HEK293 (cell line): ENCODE measurements around the gene CSTPP1.

ENCODE experiments used
- SP2 ChIP-seq: fragments of 450-650 bp; formaldehyde crosslinking; IDR thresholded peaks from 2 replicates; pipeline ENCODE4 v1.5.1; 2016; ENCODE audit warnings: missing biosample characterization, missing genetic modification characterization
- YY1 ChIP-seq: fragments of 450-650 bp; formaldehyde crosslinking; IDR thresholded peaks from 2 replicates; pipeline ENCODE4 v1.5.1; 2018; ENCODE audit warnings: missing biosample characterization, missing genetic modification characterization
- ZNF121 ChIP-seq: fragments of 450-650 bp; formaldehyde crosslinking; IDR thresholded peaks from 2 replicates; pipeline ENCODE4 v1.5.1; 2016; ENCODE audit warnings: missing biosample characterization, missing genetic modification characterization
- ZNF548 ChIP-seq: fragments of 450-650 bp; formaldehyde crosslinking; IDR thresholded peaks from 2 replicates; pipeline ENCODE4 v1.5.1; 2016; ENCODE audit warnings: missing biosample characterization, missing genetic modification characterization
- ZNF654 ChIP-seq: fragments of 450-650 bp; formaldehyde crosslinking; IDR thresholded peaks from 2 replicates; pipeline ENCODE4 v1.5.1; 2016; ENCODE audit warnings: low read depth, missing biosample characterization, missing genetic modification characterization
- ZNF768 ChIP-seq: fragments of 450-650 bp; formaldehyde crosslinking; IDR thresholded peaks from 2 replicates; pipeline ENCODE4 v1.5.1; 2018; ENCODE audit warnings: missing biosample characterization, mild to moderate bottlenecking, missing genetic modification characterization
- TF ChIP-seq, protein P1 (sequence below): fragments of 450-650 bp; formaldehyde crosslinking; IDR thresholded peaks from 2 replicates; pipeline ENCODE4 v1.5.1; 2017; ENCODE audit warnings: missing biosample characterization, missing genetic modification characterization
- TF ChIP-seq, protein P2 (sequence below): fragments of 450-650 bp; IDR thresholded peaks from 2 replicates; pipeline ENCODE4 v1.5.1; 2018; ENCODE audit warnings: missing biosample characterization, mild to moderate bottlenecking, missing genetic modification characterization
- TF ChIP-seq, protein P3 (sequence below): fragments of 450-650 bp; formaldehyde crosslinking; IDR thresholded peaks from 2 replicates; pipeline ENCODE4 v1.5.1; 2016; ENCODE audit warnings: missing biosample characterization, missing genetic modification characterization
- TF ChIP-seq, protein P4 (sequence below): fragments of 450-650 bp; formaldehyde crosslinking; IDR thresholded peaks from 2 replicates; pipeline ENCODE4 v1.5.1; 2017; ENCODE audit warnings: missing biosample characterization, missing genetic modification characterization

DNA sequence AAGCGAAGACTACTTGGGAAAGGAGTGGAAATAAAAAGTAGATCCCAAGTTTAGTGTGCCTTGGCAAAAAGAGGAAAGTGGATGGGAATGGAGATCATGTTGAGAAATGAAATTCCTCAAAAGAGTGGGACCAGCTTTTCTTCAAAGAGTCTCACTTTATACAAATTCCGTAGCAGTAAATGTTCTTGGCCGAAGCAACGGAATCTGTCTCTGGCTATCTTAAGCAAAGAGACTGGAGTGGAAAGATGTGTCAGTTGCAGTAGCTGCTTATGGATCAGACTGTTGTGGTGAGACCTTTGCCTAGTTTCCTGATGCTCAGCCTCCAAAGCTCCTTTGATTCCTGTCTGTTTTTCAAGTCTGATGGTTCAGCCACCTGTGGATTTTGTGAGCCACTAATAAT is 73.6 kb downstream of the CSTPP1 start:
- TF ChIP-seq, protein P1, sequence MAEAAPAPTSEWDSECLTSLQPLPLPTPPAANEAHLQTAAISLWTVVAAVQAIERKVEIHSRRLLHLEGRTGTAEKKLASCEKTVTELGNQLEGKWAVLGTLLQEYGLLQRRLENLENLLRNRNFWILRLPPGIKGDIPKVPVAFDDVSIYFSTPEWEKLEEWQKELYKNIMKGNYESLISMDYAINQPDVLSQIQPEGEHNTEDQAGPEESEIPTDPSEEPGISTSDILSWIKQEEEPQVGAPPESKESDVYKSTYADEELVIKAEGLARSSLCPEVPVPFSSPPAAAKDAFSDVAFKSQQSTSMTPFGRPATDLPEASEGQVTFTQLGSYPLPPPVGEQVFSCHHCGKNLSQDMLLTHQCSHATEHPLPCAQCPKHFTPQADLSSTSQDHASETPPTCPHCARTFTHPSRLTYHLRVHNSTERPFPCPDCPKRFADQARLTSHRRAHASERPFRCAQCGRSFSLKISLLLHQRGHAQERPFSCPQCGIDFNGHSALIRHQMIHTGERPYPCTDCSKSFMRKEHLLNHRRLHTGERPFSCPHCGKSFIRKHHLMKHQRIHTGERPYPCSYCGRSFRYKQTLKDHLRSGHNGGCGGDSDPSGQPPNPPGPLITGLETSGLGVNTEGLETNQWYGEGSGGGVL (tag by site-specific recombination), result no peak
- TF ChIP-seq ZNF548 (tag by site-specific recombination), result no peak
- TF ChIP-seq, protein P2, sequence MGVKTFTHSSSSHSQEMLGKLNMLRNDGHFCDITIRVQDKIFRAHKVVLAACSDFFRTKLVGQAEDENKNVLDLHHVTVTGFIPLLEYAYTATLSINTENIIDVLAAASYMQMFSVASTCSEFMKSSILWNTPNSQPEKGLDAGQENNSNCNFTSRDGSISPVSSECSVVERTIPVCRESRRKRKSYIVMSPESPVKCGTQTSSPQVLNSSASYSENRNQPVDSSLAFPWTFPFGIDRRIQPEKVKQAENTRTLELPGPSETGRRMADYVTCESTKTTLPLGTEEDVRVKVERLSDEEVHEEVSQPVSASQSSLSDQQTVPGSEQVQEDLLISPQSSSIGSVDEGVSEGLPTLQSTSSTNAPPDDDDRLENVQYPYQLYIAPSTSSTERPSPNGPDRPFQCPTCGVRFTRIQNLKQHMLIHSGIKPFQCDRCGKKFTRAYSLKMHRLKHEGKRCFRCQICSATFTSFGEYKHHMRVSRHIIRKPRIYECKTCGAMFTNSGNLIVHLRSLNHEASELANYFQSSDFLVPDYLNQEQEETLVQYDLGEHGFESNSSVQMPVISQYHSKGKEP (tag by site-specific recombination), result no peak
- TF ChIP-seq, protein P3, sequence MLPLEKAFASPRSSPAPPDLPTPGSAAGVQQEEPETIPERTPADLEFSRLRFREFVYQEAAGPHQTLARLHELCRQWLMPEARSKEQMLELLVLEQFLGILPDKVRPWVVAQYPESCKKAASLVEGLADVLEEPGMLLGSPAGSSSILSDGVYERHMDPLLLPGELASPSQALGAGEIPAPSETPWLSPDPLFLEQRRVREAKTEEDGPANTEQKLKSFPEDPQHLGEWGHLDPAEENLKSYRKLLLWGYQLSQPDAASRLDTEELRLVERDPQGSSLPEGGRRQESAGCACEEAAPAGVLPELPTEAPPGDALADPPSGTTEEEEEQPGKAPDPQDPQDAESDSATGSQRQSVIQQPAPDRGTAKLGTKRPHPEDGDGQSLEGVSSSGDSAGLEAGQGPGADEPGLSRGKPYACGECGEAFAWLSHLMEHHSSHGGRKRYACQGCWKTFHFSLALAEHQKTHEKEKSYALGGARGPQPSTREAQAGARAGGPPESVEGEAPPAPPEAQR (tag by site-specific recombination), result no peak
- TF ChIP-seq, protein P4, sequence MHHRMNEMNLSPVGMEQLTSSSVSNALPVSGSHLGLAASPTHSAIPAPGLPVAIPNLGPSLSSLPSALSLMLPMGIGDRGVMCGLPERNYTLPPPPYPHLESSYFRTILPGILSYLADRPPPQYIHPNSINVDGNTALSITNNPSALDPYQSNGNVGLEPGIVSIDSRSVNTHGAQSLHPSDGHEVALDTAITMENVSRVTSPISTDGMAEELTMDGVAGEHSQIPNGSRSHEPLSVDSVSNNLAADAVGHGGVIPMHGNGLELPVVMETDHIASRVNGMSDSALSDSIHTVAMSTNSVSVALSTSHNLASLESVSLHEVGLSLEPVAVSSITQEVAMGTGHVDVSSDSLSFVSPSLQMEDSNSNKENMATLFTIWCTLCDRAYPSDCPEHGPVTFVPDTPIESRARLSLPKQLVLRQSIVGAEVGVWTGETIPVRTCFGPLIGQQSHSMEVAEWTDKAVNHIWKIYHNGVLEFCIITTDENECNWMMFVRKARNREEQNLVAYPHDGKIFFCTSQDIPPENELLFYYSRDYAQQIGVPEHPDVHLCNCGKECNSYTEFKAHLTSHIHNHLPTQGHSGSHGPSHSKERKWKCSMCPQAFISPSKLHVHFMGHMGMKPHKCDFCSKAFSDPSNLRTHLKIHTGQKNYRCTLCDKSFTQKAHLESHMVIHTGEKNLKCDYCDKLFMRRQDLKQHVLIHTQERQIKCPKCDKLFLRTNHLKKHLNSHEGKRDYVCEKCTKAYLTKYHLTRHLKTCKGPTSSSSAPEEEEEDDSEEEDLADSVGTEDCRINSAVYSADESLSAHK, result no peak
- no peak for TF ChIP-seq ZNF654 (tag by site-specific recombination)
- no peak for TF ChIP-seq SP2 (tag by site-specific recombination)
- no peak for TF ChIP-seq ZNF768 (tag by site-specific recombination)
- no peak for TF ChIP-seq YY1 (tag by site-specific recombination)
- no peak for TF ChIP-seq ZNF121 (tag by site-specific recombination)
